Umbilical cord (tissue), 2 donors: Measurements from ENCODE around the gene PREX1. TPM values are rescaled to one million over a fixed set of nuclear protein-coding genes. Genes with fewer than 3 reads are reported as not detected.

Experiments used
- DNase-seq: peaks from one replicate; pipeline ENCODE4 v3.0.0-alpha.2; 2015; ENCODE audit warnings: low spot score
- total RNA-seq: library from RNA; depleted of rRNA; stranded (reverse); fragments of >200 nt; gene quantifications from one replicate; pipeline ENCODE4 v1.2.3, GENCODE V29; 2014; ENCODE audit warnings: low replicate concordance; ENCODE audit not compliant: insufficient read depth

Gene PREX1
- total RNA-seq, 1 donor from 2014 or later, result 6.5 TPM

DNA sequence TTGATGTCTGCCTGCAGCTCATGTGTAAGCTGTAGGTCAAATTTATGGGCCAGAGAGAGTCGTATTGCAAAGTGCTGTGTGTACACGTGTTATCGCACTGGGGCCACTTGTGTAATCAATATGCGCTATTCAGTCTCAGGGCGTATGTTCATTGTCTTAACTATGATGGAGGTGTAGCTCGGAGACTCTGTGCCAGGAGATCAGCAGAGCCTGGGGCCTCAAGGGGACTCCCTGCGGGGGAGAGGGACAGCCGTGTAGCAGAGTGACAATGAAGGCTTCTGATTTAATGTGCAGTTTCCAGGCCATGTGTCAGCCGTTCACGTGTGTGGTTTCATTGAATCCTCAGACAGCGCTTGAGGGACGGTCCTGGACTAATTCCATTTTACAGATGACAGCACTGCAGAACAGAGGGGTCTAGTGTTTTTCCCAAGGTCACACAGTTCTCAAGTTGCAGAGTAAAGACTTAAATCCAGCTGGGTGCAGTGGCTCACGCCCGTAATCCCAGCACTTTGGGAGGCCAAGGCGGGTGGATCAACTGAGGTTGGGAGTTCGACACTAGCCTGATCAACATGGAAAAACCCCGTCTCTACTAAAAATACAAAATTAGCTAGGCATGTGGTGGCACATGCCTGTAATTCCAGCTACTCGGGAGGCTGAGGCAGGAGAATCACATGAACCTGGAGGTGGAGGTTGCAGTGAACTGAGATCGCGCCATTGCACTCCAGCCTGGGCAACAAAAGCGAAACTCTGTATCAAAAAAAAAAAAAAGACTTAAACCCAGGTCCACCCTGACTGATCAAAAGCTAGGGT lies 242.5 kb downstream of the PREX1 start:
- no peak for DNase-seq

DNA sequence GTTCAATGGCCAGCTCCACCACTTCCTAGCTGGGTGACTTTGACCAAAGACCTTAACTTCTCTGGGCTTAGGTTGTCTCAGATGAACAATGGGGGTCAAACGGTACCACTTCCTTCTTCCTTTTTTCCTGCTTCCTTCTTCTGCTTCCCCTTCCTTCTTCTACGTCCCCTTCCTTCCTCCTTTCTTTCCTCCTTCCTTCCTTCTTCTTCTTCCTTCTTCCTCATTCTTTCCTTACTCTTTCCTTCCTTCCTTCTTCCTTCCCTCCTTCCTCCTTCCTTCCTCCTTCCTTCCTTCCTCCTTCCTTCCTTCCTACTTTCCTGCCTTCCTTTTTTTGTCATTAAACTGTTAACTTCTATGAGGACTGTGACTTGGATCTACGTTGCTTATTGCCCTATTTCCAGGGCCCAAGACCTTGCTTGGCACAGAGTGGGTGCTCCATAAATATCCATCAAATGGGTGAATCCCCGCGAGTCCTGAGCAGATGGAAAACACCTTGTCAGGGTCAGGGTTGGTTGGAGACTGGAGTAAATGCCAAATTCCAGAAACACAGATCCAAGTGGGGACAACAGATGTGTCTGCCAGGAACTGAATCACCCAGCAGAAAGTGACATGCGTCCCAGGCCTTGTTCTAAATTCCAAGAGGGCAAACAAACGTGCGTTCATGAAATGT lies 243.3 kb downstream of the PREX1 start:
- DNase-seq, result no peak

DNA sequence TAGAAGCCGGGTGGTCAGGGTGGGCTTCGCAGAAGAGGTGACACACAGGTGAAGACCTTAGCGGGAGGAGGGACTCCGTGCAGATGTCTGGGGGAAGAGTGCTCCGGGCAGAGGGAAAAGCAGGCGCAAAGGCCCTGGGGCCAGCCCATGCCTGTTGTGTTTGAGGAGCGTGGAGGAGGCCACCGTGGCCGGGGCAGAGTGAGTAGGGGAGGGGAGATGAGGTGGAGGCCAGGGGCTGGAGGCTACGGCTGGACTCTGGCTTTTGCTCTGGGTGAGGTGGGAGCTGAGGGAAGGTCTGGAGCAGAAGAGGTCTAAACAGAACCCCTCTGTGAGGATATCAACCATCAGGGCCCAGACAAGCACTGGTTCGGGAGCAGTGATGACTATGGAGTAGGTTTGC lies 244.0 kb downstream of the PREX1 start:
- no peak for DNase-seq

DNA sequence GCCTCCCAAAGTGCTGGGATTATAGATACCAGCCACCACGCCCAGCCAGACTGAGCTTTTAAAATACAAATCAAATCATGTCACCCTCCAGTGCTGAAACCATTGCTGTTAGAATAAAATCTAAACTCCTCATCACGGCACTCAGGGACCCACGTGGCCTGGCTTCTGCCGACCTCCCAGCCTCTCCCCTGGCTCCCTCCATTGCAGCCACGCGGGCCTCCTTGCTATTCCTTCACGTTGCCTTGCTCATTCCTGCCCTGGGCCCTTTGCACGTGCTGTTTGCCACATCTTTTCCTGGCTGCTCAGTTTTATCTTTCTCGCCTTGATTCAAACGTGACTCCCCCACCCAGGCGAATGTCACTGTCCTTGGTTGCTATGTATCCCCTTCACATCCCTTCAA lies 244.6 kb downstream of the PREX1 start:
- no peak for DNase-seq

DNA sequence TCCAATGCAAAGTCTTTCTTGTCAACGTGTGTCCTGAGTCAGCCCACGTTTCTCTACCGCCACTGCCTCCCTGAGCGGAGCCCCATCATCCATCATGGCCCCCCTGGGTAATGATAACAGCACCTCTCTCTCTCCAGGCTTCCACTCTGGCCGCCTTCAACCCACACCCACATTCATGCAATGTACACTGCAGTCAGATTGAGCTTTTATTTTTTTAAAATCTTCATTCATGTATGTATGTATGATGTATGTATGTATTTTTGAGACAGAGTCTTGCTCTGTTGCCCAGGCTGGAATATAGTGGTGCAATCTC lies 245.2 kb downstream of the PREX1 start:
- no peak for DNase-seq

DNA sequence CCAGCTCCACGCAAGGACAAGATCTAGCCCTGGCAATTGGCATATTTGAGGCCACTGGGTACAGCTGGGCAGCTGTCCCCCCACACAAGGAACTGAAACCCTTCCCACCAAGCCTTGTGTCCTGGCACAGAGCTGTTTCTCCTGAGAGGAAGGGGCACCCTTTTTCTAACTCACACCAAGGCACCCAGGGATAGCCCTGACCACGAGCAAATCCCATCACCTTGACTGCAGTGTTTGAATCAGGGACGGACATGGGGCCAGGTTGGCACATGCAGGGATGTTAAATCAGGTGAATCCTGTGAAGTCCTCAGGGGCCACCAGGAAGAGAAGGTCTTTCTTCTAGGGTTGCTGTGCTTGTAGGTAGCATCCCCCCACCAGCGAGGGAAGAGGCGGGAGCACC lies 246.6 kb downstream of the PREX1 start:
- DNase-seq, result no peak

DNA sequence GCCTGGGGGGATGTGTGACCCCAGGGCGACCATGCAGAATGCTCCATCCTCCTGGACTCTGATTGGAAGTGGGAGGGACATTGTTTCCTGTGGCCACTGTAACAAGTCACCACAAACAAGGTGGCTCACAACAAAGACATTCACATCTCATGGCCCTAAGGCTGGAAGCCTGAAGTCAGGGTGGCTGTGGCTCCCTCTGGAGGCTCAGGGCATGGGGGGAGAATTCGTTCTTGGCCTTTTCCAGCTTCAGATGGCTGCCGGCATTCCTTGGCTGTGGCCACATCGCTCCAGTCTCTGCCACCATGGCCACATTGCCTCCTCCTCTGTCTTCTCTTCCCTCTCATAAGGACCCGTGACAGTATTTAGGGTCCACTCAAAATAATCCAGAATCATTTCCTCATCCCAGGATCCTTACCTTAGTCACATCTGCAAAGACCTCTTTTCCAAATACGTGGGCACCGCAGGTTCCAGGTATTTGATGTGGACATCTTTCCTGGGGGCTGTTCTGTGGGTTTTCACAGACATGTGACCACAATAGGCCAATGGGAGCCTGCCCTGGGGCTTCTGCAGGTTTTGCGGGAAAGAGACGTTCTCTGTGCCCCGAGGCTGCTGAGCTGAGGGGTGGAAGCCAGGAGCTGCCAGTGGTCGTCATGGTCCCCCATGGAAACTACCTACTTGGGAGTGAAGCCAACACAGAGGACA lies 249.3 kb downstream of the PREX1 start:
- no peak for DNase-seq

DNA sequence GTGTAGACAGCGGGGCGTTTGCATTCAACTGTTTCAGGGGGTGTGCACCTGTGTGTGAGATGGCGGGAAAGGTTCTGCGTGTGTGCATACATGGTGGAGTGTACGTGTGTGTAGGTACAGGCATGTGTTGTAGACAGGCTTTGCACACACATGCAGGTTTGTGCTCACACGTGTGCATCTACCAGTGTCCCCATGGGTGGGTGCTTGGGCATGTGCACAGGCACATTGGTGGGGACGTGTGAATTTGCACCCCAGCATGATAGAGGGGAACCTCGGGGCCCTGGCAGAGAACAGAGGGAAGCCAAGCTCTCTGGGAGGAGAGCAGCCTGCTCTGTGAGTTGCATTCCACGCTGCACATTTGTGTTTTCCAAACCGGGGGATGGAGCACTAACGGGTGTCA lies 250.2 kb downstream of the PREX1 start:
- no peak for DNase-seq

DNA sequence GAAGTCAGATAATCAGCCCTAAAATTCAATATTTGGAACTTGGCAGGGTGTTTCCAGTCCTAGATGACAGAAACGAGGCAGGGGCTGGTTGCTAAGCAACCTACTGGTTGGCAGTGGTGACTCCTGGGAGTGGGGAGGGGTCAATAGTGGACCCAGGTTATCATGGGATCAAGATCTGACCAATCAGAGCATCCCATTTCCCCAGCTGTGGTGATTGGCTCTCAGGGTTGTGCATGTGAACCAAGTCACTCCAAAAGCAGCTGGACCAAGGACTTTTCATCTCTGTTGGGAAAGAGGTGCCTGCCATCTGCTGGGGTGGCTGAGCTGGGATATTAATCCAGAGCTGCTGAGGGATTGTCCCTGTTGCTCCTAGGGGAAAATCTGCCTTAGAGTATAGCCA lies 253.4 kb downstream of the PREX1 start:
- DNase-seq, result no peak

Other genes with a start within 250 kb of the PREX1 start
- 23.8 TPM for gene ARFGEF2, start 93.7 kb upstream of the PREX1 start, total RNA-seq
- 65.5 TPM for gene CSE1L, start 218.3 kb upstream of the PREX1 start, total RNA-seq